Skin of body (tissue), 2 donors: ENCODE data around the gene AOC1. TPM values are rescaled to one million over a fixed set of nuclear protein-coding genes. Genes with fewer than 3 reads are reported as not detected.
"Not testable (repeated sequence)": the region's sequence is repeated elsewhere in the genome, so short reads cannot be mapped to it uniquely, and the experiment has no call there.

Source experiments
- DNase-seq: peaks from one replicate; lab custom pipeline; 2025; lab: John Stamatoyannopoulos, UW
- total RNA-seq: library from RNA; depleted of rRNA; stranded (reverse); fragments of >200 nt; gene quantifications from one replicate; pipeline ENCODE4 v1.2.3, GENCODE V29; 2014

AOC1 gene
- total RNA-seq, 1 donor from 2014 or later, result 0.59 TPM

DNA sequence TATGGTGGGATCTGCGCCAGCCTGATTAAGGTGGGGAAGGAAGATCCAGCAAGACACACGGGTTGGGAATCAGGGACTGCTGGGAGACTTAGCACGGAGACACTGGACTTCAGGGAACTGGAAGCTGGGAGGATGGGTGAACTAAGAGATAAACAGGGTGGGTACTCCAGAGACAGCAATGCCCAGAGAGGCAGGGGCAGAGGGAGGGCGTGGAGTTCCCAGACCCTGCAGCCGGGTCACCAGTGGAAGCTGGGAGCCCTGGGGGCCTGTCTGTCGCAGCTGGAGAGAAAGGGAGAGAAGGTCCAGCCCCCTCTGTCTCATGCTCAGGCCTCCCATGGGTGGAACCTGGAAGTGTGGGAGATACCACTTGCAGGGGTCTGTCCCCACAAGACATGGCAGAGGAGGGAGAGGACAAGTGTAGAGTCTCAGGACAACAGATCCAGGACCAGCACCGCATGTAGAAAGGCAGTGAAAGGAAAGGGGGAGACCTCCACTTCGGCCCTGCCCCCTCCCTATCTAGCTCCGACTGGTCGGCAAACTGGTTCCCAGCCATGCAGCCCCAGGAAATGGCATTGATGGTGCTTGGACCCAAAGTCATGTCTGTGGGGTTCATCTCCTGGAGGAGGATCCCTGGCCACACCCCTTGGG is 44.4 kb downstream of the AOC1 start:
- DNase-seq, result no peak

DNA sequence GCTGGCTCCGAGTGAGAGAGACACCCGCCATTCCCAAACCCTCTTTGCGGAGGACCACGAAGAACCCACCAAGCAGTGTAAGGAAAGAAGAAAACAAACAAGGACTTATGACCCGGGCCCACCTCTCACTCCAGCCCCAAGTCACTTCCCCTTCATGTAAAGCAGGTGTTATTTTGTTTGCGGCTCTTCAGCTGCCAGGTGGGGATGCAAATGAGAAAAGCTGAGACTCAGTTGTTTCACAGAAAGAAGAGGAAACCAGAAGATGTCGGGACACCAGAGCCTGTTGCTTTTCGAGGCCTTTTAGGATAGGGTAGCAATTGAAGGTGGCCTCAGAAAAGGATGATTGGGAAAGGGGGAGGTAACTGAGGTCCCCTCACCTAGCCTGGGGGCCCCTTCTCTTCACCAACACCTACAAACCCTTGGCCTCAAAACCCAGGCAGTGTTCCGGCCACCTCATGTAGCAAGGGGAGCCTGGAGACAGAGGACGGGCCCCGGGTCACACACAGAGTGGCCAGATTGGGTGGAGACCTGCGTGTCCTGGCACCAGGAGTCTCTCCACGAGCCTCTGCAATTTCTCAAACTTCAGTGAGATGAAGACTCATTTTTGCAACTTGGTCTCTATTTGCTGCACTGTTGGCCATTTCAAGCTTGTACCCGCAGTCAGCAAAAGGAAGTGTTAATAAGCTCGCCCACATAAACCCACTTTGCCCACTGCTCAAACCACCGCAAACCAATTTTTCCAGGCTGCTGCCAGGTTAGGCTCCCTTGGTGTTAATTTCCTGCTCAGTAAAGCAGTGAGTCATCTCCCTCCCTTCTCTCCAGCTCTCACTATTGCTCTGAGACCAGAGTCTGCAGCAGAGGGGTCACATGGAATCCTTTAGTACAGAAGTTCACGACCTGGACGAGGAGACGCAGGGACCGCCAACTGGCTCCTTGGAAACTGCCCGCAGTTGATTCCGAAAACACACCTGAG is 45.5 kb downstream of the AOC1 start:
- DNase-seq, result no peak

DNA sequence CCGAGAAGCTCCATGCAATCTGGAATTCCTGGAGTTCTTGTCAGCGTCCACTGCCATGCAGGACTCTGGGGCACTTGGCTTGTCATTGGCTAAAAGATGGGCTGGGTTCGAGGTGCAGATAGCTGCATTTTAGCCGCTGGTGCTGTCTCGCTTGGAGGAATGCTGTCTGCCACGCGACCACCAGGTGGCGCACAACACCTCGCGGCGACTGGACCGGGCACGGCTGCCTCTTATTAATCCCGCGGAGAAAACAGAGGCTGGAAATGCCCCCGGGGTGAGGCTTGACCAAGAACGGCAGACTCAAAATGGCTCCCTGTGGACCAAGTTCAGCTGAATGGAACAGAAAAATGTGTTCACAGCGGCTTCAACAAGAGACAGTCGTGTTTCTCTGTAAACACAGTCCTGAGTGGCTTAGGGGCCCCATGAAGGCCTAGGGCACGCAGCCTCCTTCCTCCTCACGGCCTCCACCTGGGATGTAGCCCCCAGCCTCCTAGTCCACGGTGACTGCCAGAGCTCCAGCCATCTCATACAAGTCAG is 46.2 kb downstream of the AOC1 start:
- DNase-seq, result peak; percentile 15

DNA sequence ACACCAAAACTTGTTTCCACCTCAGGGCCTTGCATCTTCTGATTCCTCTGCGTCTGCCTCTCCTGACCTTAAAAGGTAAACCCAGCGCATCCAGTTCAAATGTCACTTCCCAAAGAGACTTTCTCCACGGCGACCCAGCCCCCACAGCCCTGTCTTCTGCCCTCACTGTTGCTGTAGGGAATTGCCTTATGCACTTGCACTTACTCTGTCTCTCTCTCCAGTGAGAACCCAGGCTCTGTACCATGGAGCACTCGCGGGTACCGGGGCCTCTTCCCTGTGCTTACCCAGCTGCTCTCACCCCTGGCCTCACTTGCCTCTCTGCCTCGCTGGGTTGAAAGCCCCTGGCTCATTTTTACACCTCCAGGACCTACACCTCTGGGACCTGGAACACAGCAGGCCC is 48.4 kb downstream of the AOC1 start:
- DNase-seq, result no peak

DNA sequence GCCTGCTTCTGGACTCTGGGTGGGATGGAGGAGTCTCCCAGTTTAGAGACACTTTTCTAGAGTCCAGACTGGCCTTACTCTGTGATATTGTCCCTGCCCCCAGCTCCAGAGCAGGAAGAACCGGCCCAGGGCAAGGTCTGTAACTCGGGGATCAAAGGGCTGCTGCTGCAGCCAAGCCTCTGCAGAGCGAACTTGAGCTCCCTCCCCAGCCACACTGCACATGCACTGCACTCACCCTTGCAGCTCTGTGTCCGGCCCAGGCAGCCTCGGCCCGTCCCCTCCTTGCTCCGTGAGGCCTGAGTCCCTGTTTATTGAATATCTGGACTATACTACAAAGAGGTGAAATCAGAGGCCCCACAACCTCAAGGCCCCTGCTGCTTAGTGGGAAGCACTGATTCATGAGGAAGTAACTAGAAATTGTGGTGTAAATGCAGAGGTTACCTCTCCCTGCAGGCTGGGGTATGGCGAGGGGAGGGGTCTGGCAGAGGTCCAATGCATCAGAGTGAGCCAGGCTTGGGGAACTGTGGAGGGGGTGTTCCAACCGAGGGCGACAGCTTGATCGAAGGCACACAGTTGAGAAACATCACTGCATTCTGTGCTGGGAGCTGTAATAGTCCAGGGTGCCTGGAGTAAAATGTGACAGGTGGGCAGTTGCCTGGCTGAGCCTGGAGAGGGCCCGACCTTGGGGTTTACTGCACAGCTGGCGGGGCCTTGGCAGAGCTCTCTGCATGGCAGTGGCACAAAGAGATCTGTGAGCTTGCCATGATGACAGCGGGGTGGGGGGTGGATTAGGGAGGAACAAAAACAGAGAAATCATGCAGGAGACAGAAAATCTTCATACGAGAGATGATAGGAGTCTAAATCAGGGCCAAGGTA is 49.1 kb downstream of the AOC1 start:
- DNase-seq, result no peak

DNA sequence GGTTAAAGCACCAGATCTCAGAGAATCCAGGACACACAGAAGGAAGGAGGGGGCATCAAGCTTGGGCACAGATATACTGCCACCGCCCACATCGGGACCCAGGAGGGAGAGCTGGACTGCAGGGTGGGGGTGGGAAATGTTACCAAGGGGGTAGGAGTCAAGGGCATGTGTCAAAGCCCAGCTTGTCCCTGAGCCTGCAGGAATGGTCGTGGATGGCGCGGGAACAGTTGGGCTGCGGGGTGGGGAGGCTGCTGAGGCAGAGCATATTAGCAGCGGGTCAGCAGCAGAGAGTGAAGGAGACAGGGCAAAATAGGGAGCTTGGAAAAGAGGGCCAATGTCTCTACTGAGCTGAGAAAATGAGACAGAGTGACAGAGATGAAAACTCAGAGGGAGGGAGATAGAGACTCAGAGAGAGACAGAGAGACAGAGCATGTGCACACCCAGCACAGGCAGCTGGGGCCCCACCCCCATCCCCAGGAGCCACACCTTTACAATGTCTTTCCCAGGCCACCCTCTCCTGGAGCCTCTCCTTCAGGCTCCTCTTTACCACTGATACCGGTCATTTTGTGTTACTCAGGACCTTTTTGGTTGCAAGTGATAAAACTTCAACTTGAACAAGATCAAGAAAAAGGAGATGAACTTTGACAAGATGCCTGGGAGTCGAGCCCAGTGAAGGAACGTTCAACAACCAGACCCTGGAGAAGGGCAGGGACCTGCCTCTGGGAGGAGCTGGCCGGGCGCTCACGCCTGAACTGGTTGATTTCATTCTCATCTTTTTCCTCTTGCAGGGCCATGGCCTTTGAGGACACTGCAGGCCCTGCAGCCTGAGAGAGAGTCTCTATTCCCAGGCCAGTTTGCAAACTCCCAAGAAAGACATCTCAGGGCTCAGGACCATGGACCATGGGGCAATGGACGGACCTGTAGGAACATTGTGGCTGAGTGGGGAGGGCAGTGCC is 50.0 kb downstream of the AOC1 start:
- no peak for DNase-seq

DNA sequence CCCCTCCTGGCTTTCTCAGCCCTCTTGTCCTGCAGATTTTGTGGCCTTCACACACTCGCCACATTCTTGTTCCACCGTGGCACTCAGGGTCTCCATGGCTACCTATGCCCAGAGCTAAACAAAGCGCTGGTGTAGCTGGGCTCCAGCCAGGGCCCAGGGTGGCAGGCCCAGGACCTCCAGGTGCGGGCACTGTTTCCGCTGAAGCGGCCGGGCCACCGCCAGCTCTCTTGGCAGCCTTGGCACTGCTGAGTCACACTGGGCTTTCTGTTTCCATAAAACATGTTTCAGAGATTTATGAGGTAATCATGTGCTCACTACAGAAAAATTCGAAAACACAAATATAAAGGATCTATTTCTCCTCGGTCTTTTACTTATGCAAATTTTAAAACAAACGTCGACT is 51.3 kb downstream of the AOC1 start:
- DNase-seq, result no peak

DNA sequence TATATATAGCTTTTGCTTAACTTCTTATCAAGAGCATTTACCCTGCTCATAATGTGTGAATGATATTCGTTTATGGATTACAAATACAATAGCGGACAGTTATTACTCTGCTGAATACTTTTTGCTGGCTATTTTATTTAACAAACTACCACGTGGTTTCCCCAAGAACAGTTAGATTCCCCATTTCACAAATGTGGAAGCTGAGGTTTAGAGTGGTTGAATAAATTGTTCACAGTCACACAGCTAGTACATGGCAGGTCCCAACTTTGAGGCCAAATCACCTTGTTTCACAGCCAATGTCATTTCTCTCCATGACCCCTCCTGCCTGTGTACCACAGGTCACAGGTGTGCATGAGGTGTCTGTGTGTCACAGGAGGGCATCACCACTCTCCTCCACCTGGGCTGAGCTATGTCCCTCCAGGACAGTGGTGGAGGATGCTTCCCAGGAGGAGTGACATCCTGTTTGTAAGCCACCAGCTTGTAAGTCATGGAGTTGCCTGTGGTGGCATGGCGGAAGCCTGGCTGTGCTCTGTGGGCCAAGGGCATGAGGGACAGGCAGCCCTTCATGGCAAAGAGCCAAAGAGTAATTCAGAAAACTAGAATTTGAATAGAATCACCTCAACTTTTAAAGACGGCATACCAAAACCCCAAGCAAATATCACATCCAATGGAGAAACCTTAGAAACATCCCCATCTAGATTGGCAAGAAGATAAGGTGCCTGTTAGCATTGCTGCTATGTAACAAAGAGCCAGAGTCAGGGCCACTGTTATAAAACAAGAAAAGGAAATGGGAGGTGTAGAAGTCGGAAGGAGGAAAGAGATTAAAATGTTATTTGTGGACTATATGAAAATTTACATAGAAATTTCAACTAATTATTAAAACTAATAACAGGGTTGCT is 51.9 kb downstream of the AOC1 start:
- DNase-seq, result no peak

DNA sequence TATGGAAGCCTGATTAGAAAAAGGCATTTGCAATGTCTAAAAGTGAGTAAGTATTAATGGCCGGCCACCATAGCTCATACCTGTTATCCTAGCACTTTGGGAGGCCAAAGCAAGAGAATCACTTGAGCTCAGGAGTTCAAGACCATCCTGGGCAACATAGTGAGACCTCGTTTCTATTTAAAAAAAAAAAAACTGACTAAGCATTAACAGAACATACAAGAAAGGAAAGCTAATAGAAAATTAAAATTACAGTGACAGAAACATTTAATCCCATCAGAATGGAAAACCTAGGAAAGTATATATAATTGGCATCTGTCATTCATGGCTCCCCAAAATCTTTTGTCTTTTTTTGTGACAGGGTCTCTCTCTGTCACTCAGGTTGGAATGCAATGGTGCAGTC is 55.9 kb downstream of the AOC1 start:
- DNase-seq, result no peak

DNA sequence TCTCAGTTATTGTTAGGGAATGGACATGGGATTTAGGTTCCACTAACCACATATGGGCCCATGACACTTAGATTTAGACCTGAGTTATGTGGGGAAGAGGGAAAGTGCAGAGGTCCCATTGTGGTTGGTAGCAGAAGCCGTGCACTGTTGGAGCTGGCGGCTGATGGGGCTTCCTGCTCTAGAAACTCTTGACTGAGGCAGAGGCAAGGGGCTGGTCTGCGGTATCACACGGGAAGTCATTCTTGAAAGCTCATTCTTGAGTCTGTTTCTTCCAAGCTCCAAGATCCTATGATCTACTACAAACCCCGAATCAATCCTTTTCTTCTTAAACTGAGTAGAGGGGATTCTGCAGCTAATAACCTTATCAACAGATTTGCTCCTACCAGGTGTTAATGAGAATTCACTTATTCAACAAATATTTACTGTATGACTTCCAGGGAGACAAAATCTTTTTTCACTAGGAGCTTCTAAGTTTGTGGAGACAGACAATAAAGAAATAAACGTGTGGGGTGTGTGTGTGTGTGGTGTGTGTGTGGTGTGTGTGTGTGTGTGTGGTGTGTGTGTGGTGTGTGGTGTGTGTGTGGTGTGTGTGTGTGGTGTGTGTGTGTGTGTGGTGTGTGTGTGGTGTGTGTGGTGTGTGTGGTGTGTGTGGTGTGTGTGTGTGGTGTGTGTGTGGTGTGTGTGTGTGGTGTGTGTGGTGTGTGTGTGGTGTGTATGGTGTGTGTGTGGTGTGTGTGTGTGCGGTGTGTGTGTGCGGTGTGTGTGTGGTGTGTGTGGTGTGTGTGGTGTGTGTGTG is 57.1 kb downstream of the AOC1 start:
- no peak for DNase-seq

DNA sequence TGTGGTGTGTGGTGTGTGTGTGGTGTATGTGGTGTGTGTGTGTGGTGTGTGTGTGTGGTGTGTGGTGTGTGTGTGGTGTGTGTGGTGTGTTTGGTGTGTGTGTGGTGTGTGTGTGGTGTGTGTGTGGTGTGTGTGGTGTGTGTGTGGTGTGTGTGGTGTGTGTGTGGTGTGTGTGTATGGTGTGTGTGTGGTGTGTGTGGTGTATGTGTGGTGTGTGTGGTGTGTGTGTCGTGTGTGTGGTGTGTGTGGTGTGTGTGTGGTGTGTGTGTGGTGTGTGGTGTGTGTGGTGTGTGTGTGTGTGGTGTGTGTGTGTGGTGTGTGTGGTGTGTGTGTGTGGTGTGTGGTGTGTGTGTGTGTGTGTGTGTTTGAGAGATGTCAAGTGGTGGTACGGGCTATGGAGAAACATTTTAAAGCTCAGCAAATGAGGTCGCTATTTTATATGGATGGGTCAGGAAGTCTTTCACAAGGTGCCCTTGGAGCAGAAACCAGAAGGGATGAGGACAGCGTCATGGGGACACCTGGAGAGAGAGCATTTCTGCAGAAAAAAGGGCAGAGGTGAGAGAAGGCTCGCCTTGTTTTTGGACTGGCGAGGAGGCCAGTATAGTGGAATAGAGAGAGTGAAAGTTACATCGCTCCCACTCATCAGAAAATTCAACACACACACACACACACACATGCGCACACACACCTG is 58.1 kb downstream of the AOC1 start:
- not testable (repeated sequence) for DNase-seq

DNA sequence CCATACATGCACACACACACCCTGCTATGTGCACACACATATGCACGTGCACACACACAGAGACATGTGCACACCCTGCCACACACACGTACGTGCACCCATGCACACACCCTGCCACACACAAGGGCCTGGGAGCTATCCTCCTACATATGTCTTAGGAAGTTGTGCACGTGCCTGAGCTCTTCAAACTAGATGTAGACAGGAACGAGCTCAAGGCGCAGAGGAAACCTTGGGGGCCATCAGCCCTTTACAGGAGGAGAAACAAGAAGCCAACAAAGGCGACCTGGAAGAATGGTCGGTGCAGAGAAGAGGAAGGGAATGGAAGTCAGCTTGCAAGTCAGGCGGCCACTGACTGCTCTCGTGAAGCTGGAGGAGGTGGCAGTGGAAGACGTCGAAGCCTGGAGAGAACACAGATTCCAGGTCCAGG is 58.7 kb downstream of the AOC1 start:
- DNase-seq, result no peak

Other genes with a start within 250 kb of the AOC1 start
- 8.0 TPM for gene GIMAP6, start 220.1 kb upstream of the AOC1 start, total RNA-seq
- 7.3 TPM for gene GIMAP2, start 166.8 kb upstream of the AOC1 start, total RNA-seq
- gene GIMAP1, start 135.9 kb upstream of the AOC1 start, total RNA-seq, result 1.3 TPM
- 11.5 TPM for gene GIMAP5, start 115.1 kb upstream of the AOC1 start, total RNA-seq
- 24.6 TPM for gene TMEM176B, start 52.2 kb upstream of the AOC1 start, total RNA-seq
- gene TMEM176A, start 51.7 kb upstream of the AOC1 start, total RNA-seq, result 8.8 TPM
- 0.99 TPM for gene KCNH2, start 125.8 kb downstream of the AOC1 start, total RNA-seq
- 3.5 TPM for gene NOS3, start 138.5 kb downstream of the AOC1 start, total RNA-seq
- 15.4 TPM for gene ATG9B, start 172.0 kb downstream of the AOC1 start, total RNA-seq
- gene ABCB8, start 175.9 kb downstream of the AOC1 start, total RNA-seq, result 13.2 TPM
- 0.39 TPM for gene ASIC3, start 196.0 kb downstream of the AOC1 start, total RNA-seq
- 6.4 TPM for gene CDK5, start 205.4 kb downstream of the AOC1 start, total RNA-seq
- gene SLC4A2, start 207.1 kb downstream of the AOC1 start, total RNA-seq, result 28.2 TPM
- 35.9 TPM for gene FASTK, start 228.3 kb downstream of the AOC1 start, total RNA-seq
- 7.6 TPM for gene TMUB1, start 231.0 kb downstream of the AOC1 start, total RNA-seq
- gene AGAP3, start 234.0 kb downstream of the AOC1 start, total RNA-seq, result 27.6 TPM